SK-N-DZ (cell line): ENCODE results near the gene SBF2.
"Not testable (repeated sequence)": the region's sequence is repeated elsewhere in the genome, so short reads cannot be mapped to it uniquely, and the experiment has no call there.

ENCODE experiments used
- DNase-seq: peaks from one replicate; pipeline ENCODE4 v3.0.0-alpha.2; 2015; ENCODE audit warnings: low spot score

The SBF2 gene

DNA sequence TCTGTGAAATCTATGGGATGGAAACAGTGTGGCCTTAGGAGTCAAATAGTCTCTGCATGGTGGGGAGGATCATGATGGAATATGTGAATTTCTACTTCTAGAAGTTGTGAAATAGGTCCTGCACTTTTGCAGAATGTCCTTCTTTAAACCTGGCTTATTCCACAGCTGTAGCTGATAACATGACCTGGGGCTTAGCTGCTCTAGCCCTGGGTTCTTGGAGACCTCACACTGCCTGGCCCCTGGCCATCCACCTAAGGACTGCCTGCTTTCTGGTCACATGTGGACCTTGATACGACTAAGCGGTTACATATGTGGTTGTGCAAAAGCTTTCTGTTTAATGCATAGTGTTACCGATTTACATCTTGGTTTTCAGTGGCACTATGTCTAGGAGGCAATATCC lies 541.9 kb downstream of the SBF2 start:
- no peak for DNase-seq

DNA sequence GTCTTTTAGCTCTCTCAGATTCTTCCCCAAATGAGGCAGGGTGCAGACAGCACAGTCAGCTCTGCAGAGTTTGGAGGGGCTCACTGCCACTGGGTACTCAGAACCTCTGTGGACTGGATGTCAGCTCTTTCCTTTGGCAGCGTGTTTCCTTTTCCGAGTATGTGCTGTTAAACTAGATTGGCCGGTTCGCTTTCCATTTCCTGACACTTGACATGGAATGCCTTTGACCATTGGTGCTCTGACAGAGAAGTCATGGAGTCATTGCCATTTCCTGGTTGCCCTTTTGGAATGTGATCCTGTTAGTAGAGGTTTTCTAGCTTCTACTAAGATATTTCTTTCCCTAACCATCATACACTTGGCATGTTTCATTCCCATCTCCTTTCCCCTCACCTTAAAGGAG lies 543.5 kb downstream of the SBF2 start:
- no peak for DNase-seq

DNA sequence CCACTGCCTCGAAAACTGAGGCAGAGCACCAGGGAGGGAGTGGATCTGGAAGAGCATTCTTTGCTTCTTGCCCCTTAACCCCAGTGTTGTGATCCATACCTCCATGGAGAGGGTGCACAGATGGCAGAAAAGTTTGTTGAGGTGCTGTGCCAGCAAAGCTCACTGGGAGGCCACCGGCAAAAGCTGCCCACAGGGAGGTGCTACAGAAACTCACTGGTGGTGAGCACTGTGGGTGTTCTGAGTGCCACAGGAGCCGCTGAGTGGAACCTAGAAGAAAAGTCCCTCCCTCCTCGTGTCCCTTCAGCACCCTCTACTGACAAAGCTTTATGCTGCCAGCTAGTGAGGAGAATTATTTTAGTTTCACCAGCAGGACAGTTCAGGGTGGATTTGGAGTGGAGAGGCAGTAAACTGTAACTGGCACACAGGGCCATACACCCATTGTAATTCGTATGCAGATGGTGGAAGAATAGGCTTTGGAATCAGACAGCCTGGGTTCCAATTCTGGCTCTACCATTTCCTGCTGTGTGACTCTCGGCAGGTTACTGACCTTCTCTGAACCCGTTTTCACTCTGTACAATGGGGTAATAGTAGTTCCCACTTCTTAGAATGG lies 545.6 kb downstream of the SBF2 start:
- peak; percentile 59 for DNase-seq

DNA sequence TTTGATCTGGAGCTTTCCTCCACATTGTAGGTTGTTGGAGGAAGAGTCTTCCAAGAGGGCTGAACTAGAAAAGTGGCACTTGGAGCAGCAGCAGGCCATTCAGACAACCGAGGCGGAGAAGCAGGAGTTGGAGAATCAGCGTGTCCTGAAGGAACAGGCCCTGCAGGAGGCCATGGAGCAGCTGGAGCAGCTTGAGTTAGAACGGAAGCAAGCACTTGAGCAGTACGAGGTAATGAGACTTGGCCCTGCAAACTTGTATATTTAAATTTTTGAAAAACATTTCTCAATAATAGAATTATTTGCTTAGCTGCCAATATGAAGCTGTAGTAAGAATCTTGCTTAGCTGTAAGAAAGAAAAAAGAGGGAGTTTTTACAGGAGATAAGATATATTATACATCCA lies 546.2 kb downstream of the SBF2 start:
- no peak for DNase-seq

DNA sequence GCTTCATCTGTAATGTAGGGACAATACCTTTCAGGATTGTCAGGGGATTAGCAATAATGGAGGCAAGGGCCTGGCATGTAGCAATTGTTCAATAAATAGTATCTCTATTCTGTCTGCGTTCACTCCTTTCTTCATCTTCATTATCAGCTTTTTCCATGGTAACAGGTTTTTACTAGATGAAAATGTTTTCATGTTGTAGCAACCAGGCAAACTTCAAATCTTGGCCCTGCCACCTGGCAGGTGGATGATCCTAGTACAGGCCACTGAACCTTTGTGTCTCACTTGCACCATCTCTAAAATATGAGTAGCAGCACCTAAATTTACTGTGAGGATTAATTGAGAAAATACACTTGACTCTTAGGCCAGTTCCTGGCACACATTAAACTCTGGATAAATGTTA lies 546.8 kb downstream of the SBF2 start:
- DNase-seq = no peak

DNA sequence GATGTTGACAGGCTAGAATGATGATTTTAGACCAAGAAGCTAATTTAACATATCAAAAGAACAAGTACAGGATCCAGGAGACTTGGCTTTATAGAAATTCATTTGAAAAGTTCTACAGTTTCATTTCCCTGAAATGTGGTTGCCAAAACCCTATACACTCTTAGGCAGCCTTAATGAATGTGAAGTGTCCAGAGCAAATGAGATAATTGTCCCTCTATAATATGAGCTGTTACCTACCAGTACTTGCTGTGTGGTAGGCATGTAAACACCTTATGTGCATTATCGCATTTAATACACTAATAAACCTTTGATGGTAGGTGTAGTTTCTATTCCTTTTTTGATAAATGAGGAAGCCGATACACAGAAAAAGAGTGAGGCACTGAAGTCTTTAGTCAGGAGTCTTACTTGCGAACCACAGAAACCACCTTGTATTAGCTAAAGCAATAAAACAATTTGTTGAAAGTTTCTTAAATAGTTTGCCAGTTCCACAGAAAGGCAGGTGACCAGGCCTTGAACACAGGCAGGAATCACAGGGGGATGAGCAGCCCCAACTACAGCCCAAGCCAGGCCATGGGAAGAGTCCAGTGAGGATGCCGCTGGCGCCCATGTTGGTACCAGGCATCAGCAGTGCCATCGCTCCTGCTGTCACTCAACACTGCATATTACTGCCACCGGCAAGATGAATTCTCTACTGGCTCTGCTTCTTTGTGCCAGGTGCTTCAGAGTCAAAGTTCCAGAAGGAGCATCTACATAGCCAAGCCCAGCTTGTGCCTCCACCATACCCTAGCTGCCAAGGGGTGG lies 548.4 kb downstream of the SBF2 start:
- no peak for DNase-seq

DNA sequence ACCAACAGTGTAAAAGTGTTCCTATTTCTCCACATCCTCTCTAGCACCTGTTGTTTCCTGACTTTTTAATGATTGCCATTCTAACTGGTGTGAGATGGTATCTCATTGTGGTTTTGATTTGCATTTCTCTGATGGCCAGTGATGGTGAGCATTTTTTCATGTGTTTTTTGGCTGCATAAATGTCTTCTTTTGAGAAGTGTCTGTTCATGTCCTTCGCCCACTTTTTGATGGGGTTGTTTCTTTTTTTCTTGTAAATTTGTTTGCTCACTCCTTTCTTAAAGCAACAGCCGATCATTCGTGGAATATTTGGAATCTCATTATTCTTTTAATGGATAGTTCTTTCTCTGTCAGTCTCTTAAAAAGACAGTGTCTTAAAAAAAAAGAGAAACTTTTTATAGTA lies 550.5 kb downstream of the SBF2 start:
- not testable (repeated sequence) for DNase-seq

DNA sequence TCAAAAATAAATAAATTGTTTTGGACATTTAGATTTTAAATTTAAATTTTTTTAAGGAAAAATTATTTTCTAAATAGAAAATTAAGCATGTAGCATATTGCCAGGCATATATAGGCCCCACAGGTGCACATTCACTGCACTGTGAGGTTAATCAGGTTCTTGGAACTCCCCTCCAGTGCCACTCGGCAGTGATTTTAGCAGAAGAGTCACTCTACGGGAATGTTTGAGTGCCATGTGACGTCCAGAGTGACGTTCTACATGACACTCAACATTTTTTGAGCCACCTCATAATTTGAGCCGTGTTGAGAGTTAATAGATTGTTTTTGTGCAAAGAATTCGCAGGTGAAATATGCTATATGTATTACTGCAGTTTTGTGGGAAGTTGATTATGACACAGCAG lies 552.8 kb downstream of the SBF2 start:
- no peak for DNase-seq

DNA sequence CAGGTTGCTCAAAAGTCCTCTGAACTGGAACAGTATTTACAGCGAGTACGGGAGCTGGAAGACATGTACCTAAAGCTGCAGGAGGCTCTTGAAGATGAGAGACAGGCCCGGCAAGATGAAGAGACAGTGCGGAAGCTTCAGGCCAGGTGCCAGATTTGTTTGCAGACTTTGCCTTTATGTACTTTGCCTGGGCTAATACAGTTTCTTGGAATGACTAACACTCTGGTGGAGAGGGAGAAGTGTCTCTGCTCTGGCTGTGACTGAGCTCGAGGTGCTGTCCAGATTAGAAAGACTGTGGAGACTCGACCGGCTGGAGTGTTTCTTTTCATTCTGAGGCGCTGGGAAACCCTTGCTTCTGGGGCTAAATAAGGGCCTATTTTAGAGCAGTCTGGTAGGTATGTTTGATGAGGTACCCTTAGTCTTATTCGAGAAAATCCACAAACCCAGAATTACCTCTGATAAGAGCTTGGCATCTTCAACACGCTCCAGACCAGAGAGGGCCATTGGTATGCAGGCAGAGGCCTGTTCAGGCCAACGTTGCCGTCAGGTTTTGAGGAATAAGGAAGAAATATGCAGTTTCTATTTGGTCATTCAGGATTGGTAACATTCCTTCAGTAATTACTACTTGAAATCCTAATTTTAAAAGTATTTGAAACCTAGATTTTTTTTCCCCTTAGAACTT lies 553.7 kb downstream of the SBF2 start:
- DNase-seq = no peak

DNA sequence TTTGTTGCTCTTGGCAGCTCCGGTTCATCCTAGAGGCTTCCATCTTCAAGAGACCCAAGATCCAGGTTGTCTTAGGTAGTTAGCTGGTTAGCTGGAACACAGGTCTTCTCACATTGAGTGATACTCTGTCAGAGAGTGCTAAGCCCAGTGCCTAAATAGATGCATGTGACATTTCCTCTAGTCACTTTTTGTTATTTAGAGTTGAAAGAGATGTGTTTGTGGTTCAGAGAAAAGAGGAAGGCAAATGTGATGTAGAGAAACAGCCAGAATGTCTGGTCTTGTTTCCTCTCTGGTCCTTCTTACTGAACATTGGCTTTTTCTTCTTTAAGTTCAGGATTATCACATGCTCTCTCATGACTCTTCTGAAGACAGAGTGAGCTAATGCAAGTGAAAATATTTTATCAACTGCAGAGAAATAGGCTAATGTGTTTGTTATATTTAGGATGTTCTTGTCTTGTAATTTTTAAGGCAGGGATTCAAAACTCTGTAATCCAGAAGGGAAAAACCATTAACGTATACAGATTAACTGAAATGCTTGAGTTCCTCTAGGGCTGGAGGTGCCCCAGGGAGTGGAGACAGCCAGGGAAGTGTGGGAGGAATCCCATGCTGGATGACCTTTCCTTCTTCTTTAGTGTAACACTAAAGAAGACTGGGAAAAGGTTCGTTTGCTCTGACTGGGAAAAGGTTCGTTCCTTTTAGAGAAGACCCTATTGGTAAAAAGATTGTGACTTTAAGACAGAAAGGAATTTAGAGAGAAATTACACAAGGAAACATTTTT lies 554.7 kb downstream of the SBF2 start:
- DNase-seq = no peak

DNA sequence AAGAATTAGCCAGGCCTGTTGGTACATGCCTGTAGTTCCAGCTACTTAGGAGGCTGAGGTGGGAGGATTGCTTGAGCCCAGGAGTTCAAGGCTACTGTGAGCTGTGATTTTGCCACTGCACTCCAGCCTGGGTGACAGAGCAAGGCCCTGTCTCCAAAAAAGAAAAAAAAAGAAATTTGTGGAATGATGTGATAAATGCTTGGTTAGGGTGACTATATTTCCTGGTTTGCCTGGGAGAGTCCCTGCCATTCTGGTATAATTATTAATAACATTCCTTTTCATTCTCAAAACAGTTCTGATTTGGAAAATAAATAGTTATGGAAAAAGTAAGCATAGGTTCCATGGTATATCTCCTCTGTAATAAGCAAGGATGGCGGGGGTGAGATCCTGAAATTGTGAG lies 555.3 kb downstream of the SBF2 start:
- DNase-seq = no peak

DNA sequence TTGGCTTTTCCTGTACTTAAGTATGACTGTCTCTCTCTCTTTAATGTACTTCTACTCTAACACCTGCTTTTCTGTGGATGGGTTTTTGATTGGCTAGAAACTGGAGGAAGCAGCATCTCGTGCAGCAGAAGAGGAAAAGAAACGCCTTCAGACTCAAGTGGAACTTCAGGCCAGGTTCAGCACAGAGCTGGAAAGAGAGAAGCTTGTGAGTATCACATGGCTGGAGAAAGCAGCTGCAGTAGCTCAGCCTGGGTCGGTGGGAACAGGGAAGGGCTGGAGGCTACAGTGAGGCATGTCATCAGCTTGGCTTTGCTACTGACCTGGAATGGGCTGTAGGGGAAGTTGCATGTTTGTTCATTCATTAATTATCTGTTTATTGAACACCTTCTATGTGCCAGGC lies 555.9 kb downstream of the SBF2 start:
- no peak for DNase-seq

DNA sequence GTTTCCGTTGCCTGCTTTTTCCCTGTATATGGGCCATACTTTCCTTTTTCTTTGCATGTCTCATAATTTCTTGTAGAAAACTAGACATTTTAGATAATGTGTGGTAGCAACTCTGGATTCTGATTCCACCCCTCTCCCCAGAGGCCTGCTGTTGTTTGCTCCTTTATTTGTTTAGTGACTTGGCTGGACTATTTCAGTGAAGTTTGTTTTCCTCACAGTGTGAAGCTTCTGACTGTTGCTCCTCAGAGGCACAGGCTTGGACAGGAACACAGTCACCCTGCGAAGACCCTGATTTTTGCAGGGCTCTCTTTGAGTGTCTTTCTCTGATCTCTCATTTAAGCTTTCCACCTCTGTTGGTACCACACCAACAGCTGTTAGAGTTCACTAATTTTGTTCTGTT lies 557.7 kb downstream of the SBF2 start:
- DNase-seq = no peak

DNA sequence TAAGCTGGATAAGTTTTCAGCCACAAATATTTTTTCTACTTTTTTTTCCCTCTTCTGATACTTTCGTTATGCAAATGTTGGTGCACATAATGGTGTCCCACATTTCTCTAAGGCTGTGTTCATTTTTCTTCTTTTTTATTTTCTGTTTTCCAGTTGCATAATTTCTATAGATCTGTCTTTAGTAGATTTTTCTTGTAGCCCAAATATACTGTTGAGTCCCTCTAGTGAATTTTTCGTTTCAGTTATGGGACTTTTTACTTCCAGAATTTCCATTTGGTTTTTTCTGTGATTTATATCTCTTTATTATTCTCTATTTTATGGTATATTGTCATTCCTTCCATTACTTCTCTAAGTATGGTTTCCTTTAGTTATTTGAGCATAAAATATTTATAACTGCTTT lies 558.1 kb downstream of the SBF2 start:
- DNase-seq = no peak

DNA sequence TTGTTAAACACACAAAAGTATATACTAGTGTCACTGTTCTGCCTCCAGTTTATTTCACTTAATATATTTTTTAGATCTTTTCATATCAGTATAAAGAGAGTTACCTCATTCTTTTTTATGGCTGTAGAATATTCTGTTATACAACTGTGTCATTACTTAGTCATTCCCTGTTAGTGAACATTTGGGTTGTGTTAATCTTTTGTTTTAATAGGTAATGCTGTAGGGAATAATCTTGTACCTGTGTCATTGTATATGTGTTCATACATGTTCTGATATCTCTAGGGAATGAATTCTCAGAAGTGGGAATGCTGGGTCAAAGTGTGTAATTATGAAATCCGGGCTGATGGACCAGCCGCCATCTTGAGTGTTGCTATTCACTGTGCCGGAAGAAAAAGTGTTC lies 558.8 kb downstream of the SBF2 start:
- DNase-seq = no peak

DNA sequence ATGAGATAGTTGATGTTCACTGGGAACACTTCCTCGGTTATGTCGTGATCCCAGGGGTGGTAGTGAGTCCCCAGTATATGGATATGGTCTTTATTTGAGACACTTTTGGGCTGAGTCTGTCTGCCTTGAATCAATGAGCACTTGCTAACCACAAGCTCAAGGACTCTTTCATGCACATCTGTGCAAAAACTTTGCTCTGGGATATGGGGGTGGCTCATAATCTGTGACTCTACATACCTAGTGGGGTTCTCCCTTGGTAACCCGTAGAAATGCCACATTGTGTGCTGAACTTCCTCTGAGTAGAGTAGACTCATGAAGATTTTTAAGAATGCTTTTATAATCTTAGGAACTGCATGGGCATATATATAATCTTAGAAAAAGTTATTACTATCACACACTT lies 560.8 kb downstream of the SBF2 start:
- DNase-seq = no peak

DNA sequence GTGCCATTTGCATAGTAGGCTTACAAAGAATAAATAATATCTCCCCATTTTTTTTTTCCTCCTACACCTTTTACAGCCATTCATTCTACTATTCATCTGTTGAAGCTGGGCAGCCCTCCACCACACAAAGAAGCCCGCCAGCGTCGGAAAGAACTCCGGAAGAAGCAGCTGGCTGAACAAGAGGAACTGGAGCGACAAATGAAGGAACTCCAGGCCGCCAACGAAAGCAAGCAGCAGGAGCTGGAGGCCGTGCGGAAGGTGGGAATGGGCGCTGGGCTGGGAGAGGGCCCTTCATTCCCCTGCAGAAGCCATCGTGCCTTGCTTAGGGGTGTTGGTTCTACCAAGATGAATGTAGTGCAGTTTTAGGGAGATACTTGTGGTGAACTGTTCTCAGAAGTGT lies 561.6 kb downstream of the SBF2 start:
- no peak for DNase-seq

DNA sequence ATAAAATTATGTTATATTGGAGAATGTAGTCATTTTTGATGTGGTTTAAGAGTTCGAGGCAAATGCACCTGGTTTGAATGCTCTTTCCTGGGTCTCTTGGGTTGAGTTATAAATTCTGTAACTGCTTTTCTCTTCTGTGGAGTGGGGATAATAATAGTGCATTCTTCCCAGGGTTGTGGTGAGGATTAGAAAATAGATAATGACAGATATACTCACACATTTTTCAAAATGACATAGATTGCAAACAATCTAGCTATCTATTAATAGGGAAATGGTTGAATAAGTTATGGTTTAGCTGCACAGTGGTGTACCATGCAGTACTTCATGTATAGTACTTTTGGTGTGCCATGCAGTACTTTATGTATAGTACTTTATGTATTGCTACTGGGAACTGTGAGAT lies 562.8 kb downstream of the SBF2 start:
- DNase-seq = no peak
